Posterior vena cava (tissue), 2 donors: ENCODE results near the gene MACROD2. TPM values are rescaled to one million over a fixed set of nuclear protein-coding genes. Genes with fewer than 3 reads are reported as not detected.
"Not testable (repeated sequence)": the region's sequence is repeated elsewhere in the genome, so short reads cannot be mapped to it uniquely, and the experiment has no call there.

Source experiments
- DNase-seq: peaks from one replicate; pipeline ENCODE4 v3.0.0-alpha.2; 2020; ENCODE audit warnings: low spot score
- intact Hi-C, 2 donors: fragments of 100-400 bp; cut with DNase I; formaldehyde crosslinking; loops; one replicate each; pipeline versions ENCODE4 v1.14.1 to v1.14.2; 2022 to 2023
- long read RNA-seq, 2 donors: library from polyadenylated mRNA; unstranded; transcript quantifications; one replicate each; pipeline ENCODE4 v2.0.0, GENCODE V29; 2020 to 2021
- total RNA-seq, 2 donors: library from RNA; stranded (reverse); fragmentation: NEBNext Ultra II Directional; extraction: Animal tissue kit (Norgen Biotek cat#: 25700); gene quantifications; one replicate each; pipeline ENCODE4 v1.2.1, GENCODE V29; 2021
- donor health status: DM: yes; HTN: yes; CAD: no.
- donor health status: DM: yes; HTN: yes; CAD: no.

The MACROD2 gene
- 10 to 100 TPM; 15.5 to 25.5 TPM for total RNA-seq
- long read RNA-seq, donor 1, partial matches to known transcripts, result 0 of 21 reads
- long read RNA-seq, donor 1, other reads (novel, unspliced or antisense), result 20 of 21 reads
- long read RNA-seq, donor 2, partial matches to known transcripts, result 1 of 17 reads
- long read RNA-seq, donor 2, other reads (novel, unspliced or antisense), result 15 of 17 reads

- peak; percentile 98 for DNase-seq
- intact Hi-C loops, result no loop called here
Observed at GRCh38 chr20:13995086-13995665, at the start of gene MACROD2. Gene MACROD2 (plus strand): TSS chr20:13995516.

- intact Hi-C loops, result loop anchor here in 1 of 2 donors (10.0 kb wide), 1 partner anchor 123 kb away; no protein-coding TSS in a partner anchor
- no peak for DNase-seq
Observed at GRCh38 chr20:13947719-13948118, 47.6 kb upstream of the MACROD2 start.

GRCh38 chr20:13953227-13953626 lies 42.1 kb upstream of the MACROD2 start:
- intact Hi-C loops, result no loop called here
- DNase-seq, result no peak

GRCh38 chr20:13960119-13960518 lies 35.2 kb upstream of the MACROD2 start:
- intact Hi-C loops, result no loop called here
- no peak for DNase-seq

- DNase-seq, result no peak
- intact Hi-C loops, result no loop called here
Observed at GRCh38 chr20:13960525-13960924, 34.8 kb upstream of the MACROD2 start.

GRCh38 chr20:13984211-13984610 lies 11.1 kb upstream of the MACROD2 start:
- intact Hi-C loops, result no loop called here
- no peak for DNase-seq

- DNase-seq, result no peak
- intact Hi-C loops, result no loop called here
Observed at GRCh38 chr20:13990465-13990864, 4.9 kb upstream of the MACROD2 start, which contains the start of gene SEL1L2. Gene SEL1L2 (minus strand): TSS chr20:13990614. CDS start chr20:13990534, 80 bp downstream.

- intact Hi-C loops, result no loop called here
- no peak for DNase-seq
Observed at GRCh38 chr20:13991311-13991710, 4.0 kb upstream of the MACROD2 start.

- intact Hi-C loops, DNase-seq: not testable (repeated sequence)
Observed at GRCh38 chr20:13991955-13992354, 3.4 kb upstream of the MACROD2 start.

- intact Hi-C loops, result no loop called here
- DNase-seq, result no peak
Observed at GRCh38 chr20:13995841-13996240, 525 bp downstream of the MACROD2 start.

- DNase-seq, result no peak
- intact Hi-C loops, result no loop called here
Observed at GRCh38 chr20:13996265-13996664, 949 bp downstream of the MACROD2 start.

GRCh38 chr20:14000917-14001316 lies 5.6 kb downstream of the MACROD2 start:
- intact Hi-C loops, result no loop called here
- no peak for DNase-seq

GRCh38 chr20:14005996-14006395 lies 10.7 kb downstream of the MACROD2 start:
- intact Hi-C loops, result no loop called here
- DNase-seq, result no peak

- DNase-seq, result no peak
- intact Hi-C loops, result no loop called here
Observed at GRCh38 chr20:14009208-14009607, 13.9 kb downstream of the MACROD2 start.

- intact Hi-C loops, result no loop called here
- DNase-seq, result no peak
Observed at GRCh38 chr20:14012671-14013070, 17.4 kb downstream of the MACROD2 start.

- intact Hi-C loops, result no loop called here
- DNase-seq, result no peak
Observed at GRCh38 chr20:14030991-14031390, 35.7 kb downstream of the MACROD2 start.

GRCh38 chr20:14033310-14033709 lies 38.0 kb downstream of the MACROD2 start:
- intact Hi-C loops, result no loop called here
- no peak for DNase-seq

- no peak for DNase-seq
- intact Hi-C loops, result no loop called here
Observed at GRCh38 chr20:14036567-14036966, 41.3 kb downstream of the MACROD2 start.

- not testable (repeated sequence) for DNase-seq
Observed at GRCh38 chr20:14044712-14045276, 49.5 kb downstream of the MACROD2 start.

GRCh38 chr20:14046534-14046933 lies 51.2 kb downstream of the MACROD2 start:
- intact Hi-C loops, result no loop called here
- no peak for DNase-seq

More at GRCh38 chr20:14044712-14045276, 49.5 kb downstream of the MACROD2 start:
- intact Hi-C loops, result not testable (repeated sequence)

- no peak for DNase-seq
- intact Hi-C loops, result no loop called here
Observed at GRCh38 chr20:14049111-14049510, 53.8 kb downstream of the MACROD2 start.
